HL-60 (cell line): Measurements from ENCODE around the gene RBM26.

ENCODE experiments used
- POLR2AphosphoS5 ChIP-seq: IDR thresholded peaks from 2 replicates; pipeline ENCODE4 v1.6.1; 2012; ENCODE audit warnings: low read depth
- TF ChIP-seq, protein P1 (sequence below): IDR thresholded peaks from one replicate; pipeline ENCODE4 v1.5.1; 2011; ENCODE audit warnings: low read length, control low read depth, inconsistent platforms; ENCODE audit not compliant: insufficient read depth

- TF ChIP-seq, protein P1, sequence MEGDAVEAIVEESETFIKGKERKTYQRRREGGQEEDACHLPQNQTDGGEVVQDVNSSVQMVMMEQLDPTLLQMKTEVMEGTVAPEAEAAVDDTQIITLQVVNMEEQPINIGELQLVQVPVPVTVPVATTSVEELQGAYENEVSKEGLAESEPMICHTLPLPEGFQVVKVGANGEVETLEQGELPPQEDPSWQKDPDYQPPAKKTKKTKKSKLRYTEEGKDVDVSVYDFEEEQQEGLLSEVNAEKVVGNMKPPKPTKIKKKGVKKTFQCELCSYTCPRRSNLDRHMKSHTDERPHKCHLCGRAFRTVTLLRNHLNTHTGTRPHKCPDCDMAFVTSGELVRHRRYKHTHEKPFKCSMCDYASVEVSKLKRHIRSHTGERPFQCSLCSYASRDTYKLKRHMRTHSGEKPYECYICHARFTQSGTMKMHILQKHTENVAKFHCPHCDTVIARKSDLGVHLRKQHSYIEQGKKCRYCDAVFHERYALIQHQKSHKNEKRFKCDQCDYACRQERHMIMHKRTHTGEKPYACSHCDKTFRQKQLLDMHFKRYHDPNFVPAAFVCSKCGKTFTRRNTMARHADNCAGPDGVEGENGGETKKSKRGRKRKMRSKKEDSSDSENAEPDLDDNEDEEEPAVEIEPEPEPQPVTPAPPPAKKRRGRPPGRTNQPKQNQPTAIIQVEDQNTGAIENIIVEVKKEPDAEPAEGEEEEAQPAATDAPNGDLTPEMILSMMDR, result no peak
- 0 out of 2 replicates have a peak, but pooled peaks have one; percentile 19 for TF ChIP-seq POLR2AphosphoS5
Observed at GRCh38 chr13:79307866-79308298, 98.2 kb downstream of the RBM26 start.
